IMR-90 (cell line): ENCODE measurements around the gene IRGQ. TPM values are rescaled to one million over a fixed set of nuclear protein-coding genes. Genes with fewer than 3 reads are reported as not detected.

Experiments used
- ATAC-seq: fragments of 200-7000 bp; cut with Tn5 transposase; 2 replicates; pipeline ENCODE4 v1.9.1; 2020; ENCODE audit warnings: low read depth, mild to moderate bottlenecking, moderate library complexity
- BruUV-seq: library from RNA; stranded (reverse); fragments of 400-500 nt; replicated peaks from 2 replicates; lab custom pipeline; 2021; lab: Mats Ljungman, UMichigan
- CTCF ChIA-PET: fragments of 300-600 bp; formaldehyde crosslinking; extraction: SDS; loops from one replicate; lab custom pipeline; 2021; ENCODE audit warnings: antibody characterized with exemption; lab: Yijun Ruan, JAX
- POLR2A ChIA-PET: fragments of 300-600 bp; sonication (Branson Sonifier 250); formaldehyde crosslinking; loops from one replicate; lab custom pipeline; 2022; ENCODE audit warnings: antibody characterized with exemption; ENCODE audit not compliant: unreplicated experiment; lab: Charles Lee
- DNase-seq: peaks from one replicate; pipeline ENCODE4 v3.0.0; 2013
- H2AFZ ChIP-seq: replicated peaks from 2 replicates; pipeline ENCODE3; 2013; ENCODE audit warnings: low read length, mild to moderate bottlenecking; ENCODE audit not compliant: poor library complexity
- H2AK5ac ChIP-seq: 2 replicates; pipeline ENCODE4 v1.6.1; 2013; ENCODE audit warnings: low read depth, low read length, inconsistent platforms
- H2AK9ac ChIP-seq: replicated peaks from 2 replicates; pipeline ENCODE3; 2013; ENCODE audit warnings: mild to moderate bottlenecking, low read depth, low read length, moderate library complexity; ENCODE audit not compliant: poor library complexity
- H2BK120ac ChIP-seq: 2 replicates; pipeline ENCODE4 v1.6.1; 2013; ENCODE audit warnings: low read depth, low read length, inconsistent platforms
- H2BK15ac ChIP-seq: 3 replicates; pipeline ENCODE4 v1.6.1; 2013; ENCODE audit warnings: low read depth, low read length, inconsistent platforms
- H2BK20ac ChIP-seq: 2 replicates; pipeline ENCODE4 v1.6.1; 2013; ENCODE audit warnings: low read depth, mild to moderate bottlenecking, inconsistent platforms, low read length, moderate library complexity
- H2BK5ac ChIP-seq: 2 replicates; pipeline ENCODE4 v1.6.1; 2013; ENCODE audit warnings: mild to moderate bottlenecking, low read depth, low read length, inconsistent platforms; ENCODE audit not compliant: poor library complexity, severe bottlenecking
- H3K14ac ChIP-seq: replicated peaks from 2 replicates; pipeline ENCODE4 v1.6.1; 2013; ENCODE audit warnings: low read depth, low read length, inconsistent platforms
- H3K18ac ChIP-seq: 2 replicates; pipeline ENCODE4 v1.6.1; 2013; ENCODE audit warnings: low read depth, low read length, control low read depth
- H3K23ac ChIP-seq: 2 replicates; pipeline ENCODE4 v1.6.1; 2013; ENCODE audit warnings: low read depth, low read length, inconsistent platforms
- H3K27ac ChIP-seq: 2 replicates; pipeline ENCODE4 v1.5.1; 2013; ENCODE audit warnings: mild to moderate bottlenecking, control low read depth, low read length; ENCODE audit not compliant: insufficient read depth
- H3K27me3 ChIP-seq: 2 replicates; pipeline ENCODE4 v1.6.1; 2013; ENCODE audit warnings: low read length; ENCODE audit not compliant: control insufficient read depth, insufficient read depth
- H3K36me3 ChIP-seq: 2 replicates; pipeline ENCODE4 v1.6.1; 2013; ENCODE audit warnings: low read length, mixed read lengths; ENCODE audit not compliant: control insufficient read depth, insufficient read depth
- H3K4ac ChIP-seq: 2 replicates; pipeline ENCODE4 v1.6.1; 2013; ENCODE audit warnings: low read depth, low read length, inconsistent platforms
- H3K4me1 ChIP-seq: 2 replicates; pipeline ENCODE4 v1.6.1; 2013; ENCODE audit warnings: low read length, mixed read lengths; ENCODE audit not compliant: control insufficient read depth, insufficient read depth
- H3K4me2 ChIP-seq: 2 replicates; pipeline ENCODE4 v1.6.1; 2013; ENCODE audit warnings: low read depth, mild to moderate bottlenecking, control low read depth, low read length, moderate library complexity
- H3K4me3 ChIP-seq: 2 replicates; pipeline ENCODE4 v1.5.1; 2013; ENCODE audit warnings: low read depth, mild to moderate bottlenecking, control low read depth, low read length, moderate library complexity; ENCODE audit not compliant: insufficient read depth
- H3K56ac ChIP-seq: 2 replicates; pipeline ENCODE4 v1.6.1; 2013; ENCODE audit warnings: low read length, inconsistent platforms; ENCODE audit not compliant: insufficient read depth; ENCODE audit errors: extremely low read depth
- H3K79me1 ChIP-seq, 2 experiments: 2 replicates each; pipeline ENCODE4 v1.6.1; 2013; ENCODE audit warnings: low read length in 2 of 2, inconsistent platforms in 1 of 2, low read depth in 1 of 2
- H3K9ac ChIP-seq: 2 replicates; pipeline ENCODE4 v1.6.1; 2013; ENCODE audit warnings: low read depth, low read length, control low read depth
- H3K9me1 ChIP-seq: 2 replicates; pipeline ENCODE4 v1.6.1; 2013; ENCODE audit warnings: low read length, inconsistent platforms; ENCODE audit not compliant: insufficient read depth
- H3K9me3 ChIP-seq: 2 replicates; pipeline ENCODE4 v1.6.1; 2013; ENCODE audit warnings: low read length; ENCODE audit not compliant: control insufficient read depth, insufficient read depth
- H4K20me1 ChIP-seq: 2 replicates; pipeline ENCODE4 v1.6.1; 2013; ENCODE audit warnings: low read length, inconsistent platforms; ENCODE audit not compliant: insufficient read depth
- H4K5ac ChIP-seq: 2 replicates; pipeline ENCODE4 v1.6.1; 2013; ENCODE audit warnings: mild to moderate bottlenecking, low read depth, low read length, control low read depth
- H4K8ac ChIP-seq, 2 experiments: 2 replicates each; pipeline ENCODE4 v1.6.1; 2013; ENCODE audit warnings: low read depth in 2 of 2, low read length in 2 of 2, control low read depth in 1 of 2, inconsistent platforms in 1 of 2
- H4K91ac ChIP-seq: 2 replicates; pipeline ENCODE4 v1.6.1; 2013; ENCODE audit warnings: low read depth, low read length, inconsistent platforms; ENCODE audit not compliant: insufficient read depth
- CEBPB ChIP-seq: IDR thresholded peaks from 2 replicates; pipeline ENCODE4 v1.6.1; 2012; ENCODE audit warnings: low read depth, low read length, improper control_type of control experiment
- CHD1 ChIP-seq: IDR thresholded peaks from 2 replicates; pipeline ENCODE4 v1.6.1; 2012; ENCODE audit warnings: low read depth, low read length, improper control_type of control experiment
- CTCF ChIP-seq: conservative IDR thresholded peaks from 2 replicates; pipeline ENCODE4 v1.5.1; 2012; ENCODE audit warnings: mild to moderate bottlenecking, low read depth, low read length, improper control_type of control experiment
- NFE2L2 ChIP-seq: fragments of 150-350 bp; IDR thresholded peaks from 2 replicates; pipeline ENCODE4 v1.6.1; 2016; ENCODE audit warnings: low read depth, mild to moderate bottlenecking, low read length
- POLR2A ChIP-seq: IDR thresholded peaks from 2 replicates; pipeline ENCODE4 v1.6.1; 2012; ENCODE audit warnings: mild to moderate bottlenecking, low read depth, low read length
- RAD21 ChIP-seq: IDR thresholded peaks from 2 replicates; pipeline ENCODE4 v1.6.1; 2012; ENCODE audit warnings: low read length, improper control_type of control experiment
- RCOR1 ChIP-seq: IDR thresholded peaks from 2 replicates; pipeline ENCODE4 v1.6.1; 2012; ENCODE audit warnings: mild to moderate bottlenecking, low read length, improper control_type of control experiment; ENCODE audit not compliant: insufficient replicate concordance
- RFX5 ChIP-seq: IDR thresholded peaks from 2 replicates; pipeline ENCODE4 v1.8.0; 2012; ENCODE audit warnings: low read depth, mild to moderate bottlenecking, low read length, moderate library complexity
- SMC3 ChIP-seq: fragments of 150-350 bp; IDR thresholded peaks from 2 replicates; pipeline ENCODE4 v1.6.1; 2016; ENCODE audit warnings: low read depth, mild to moderate bottlenecking, antibody characterized with exemption, low read length, moderate library complexity
- USF2 ChIP-seq: fragments of 150-350 bp; IDR thresholded peaks from 2 replicates; pipeline ENCODE4 v1.6.1; 2017; ENCODE audit warnings: mild to moderate bottlenecking, antibody characterized with exemption, low read length, low read depth
- WGBS, 2 experiments: methylation state at CpG; one replicate each; pipeline versions ENCODE4 v1.1.5 to v1.1.7; 2013; ENCODE audit warnings: missing lambda C conversion rate in 2 of 2; ENCODE audit not compliant: insufficient read length in 1 of 2; ENCODE audit errors: extremely low coverage in 2 of 2; 5-methylcytosine and 5-hydroxymethylcytosine counted together
- dilution Hi-C: fragments of 300-500 bp; cut with HindIII; formaldehyde crosslinking; loops from one replicate; pipeline ENCODE4 v1.14.3; 2018; ENCODE audit warnings: low sequenced_read_pairs; ENCODE audit not compliant: unreplicated experiment
- in situ Hi-C: fragments of 300-500 bp; cut with MboI; formaldehyde crosslinking; loops from 3 replicates; pipeline ENCODE4 v1.14.3; 2019; ENCODE audit warnings: low sequenced_read_pairs, inconsistent platforms, mixed read lengths
- intact Hi-C: fragments of 100-400 bp; cut with micrococcal nuclease; formaldehyde crosslinking; loops from 2 replicates; pipeline ENCODE4 v1.10.0; 2022
- polyA plus RNA-seq, 3 experiments: library from polyadenylated mRNA; depleted of rRNA; stranded (reverse); fragments of >200 nt; gene quantifications; 2 replicates each; pipeline ENCODE4 v1.2.3, GENCODE V29; 2012; ENCODE audit warnings: low replicate concordance in 1 of 3
- total RNA-seq: library from RNA; depleted of rRNA; stranded (reverse); fragments of >200 nt; gene quantifications from 2 replicates; pipeline ENCODE4 v1.2.3, GENCODE V29; 2012

IRGQ gene
- total and polyA plus RNA-seq, 2 of the 4 experiments (the other 2 are of a cell fraction) = 9.0 to 9.9 TPM

GRCh38 chr19:43616954-43617353 lies 21.0 kb upstream of the IRGQ start:
- Histone ChIP-seq H3K4me3 (no peak overlapping the region), H3K4ac (no peak overlapping the region), H3K14ac (no peak overlapping the region), H4K8ac (no peak overlapping the region), H2BK5ac (no peak overlapping the region), H2BK15ac (no peak overlapping the region), H3K23ac (no peak overlapping the region), H3K9me3 (no peaks in the 10 kb centered on the region), H3K18ac (no peak overlapping the region), H3K79me1 (peaks cover 35 to 72% of the 10 kb centered on the region in 2 experiments), H4K91ac (no peak overlapping the region), H3K9me1 (peaks cover 7% of the 10 kb centered on the region), H2AK9ac (no peak overlapping the region), H3K27ac (no peak overlapping the region), H3K36me3 (peaks cover 18% of the 10 kb centered on the region), H3K4me2 (no peak overlapping the region), H2BK20ac (no peak overlapping the region), H3K56ac (no peak overlapping the region), H4K5ac (no peak overlapping the region), H4K20me1 (no peaks in the 10 kb centered on the region; the same call in 1 of the 2 replicates), H2AFZ (no peak overlapping the region), H3K4me1 (peaks cover 6% of the 10 kb centered on the region), H3K27me3 (no peaks in the 10 kb centered on the region), H3K9ac (no peak overlapping the region), H2BK120ac (no peak overlapping the region), H2AK5ac (no peak overlapping the region)
- in situ Hi-C loops (no loop called here), intact Hi-C loops (no loop called here), dilution Hi-C loops (no loop called here)
- no TSS peak for BruUV-seq
- ChIA-PET CTCF (interaction anchor here (0.6 kb wide), 1 partner anchor 87 kb away, joined by 3 read pairs; no protein-coding TSS in a partner anchor), POLR2A (no interaction called here)
- WGBS, 2 experiments = 100% methylated on average over 1 of the region's 6 CpGs; no CpG with 5 or more reads in 1 of the 2 experiments
- TF ChIP-seq CHD1 = no peak
- no peak for TF ChIP-seq CEBPB
- no peak for TF ChIP-seq NFE2L2
- no peak for TF ChIP-seq POLR2A
- TF ChIP-seq SMC3 = no peak
- TF ChIP-seq RCOR1 = no peak
- TF ChIP-seq USF2 = no peak
- TF ChIP-seq RAD21 = no peak
- no peak for TF ChIP-seq CTCF
- TF ChIP-seq RFX5 = no peak
- DNase-seq (no peak), ATAC-seq (no peak)
